BJ (cell line): ENCODE results near the gene NAGS. TPM values are rescaled to one million over a fixed set of nuclear protein-coding genes. Genes with fewer than 3 reads are reported as not detected.
A peak's percentile ranks its signal among the peaks of the same experiment; 100 is the strongest.

Source experiments
- CTCF ChIA-PET: fragments of 350-600 bp; formaldehyde crosslinking; extraction: SDS; loops from one replicate; lab custom pipeline; 2021; ENCODE audit warnings: antibody characterized with exemption, inconsistent platforms; lab: Yijun Ruan, JAX
- POLR2A ChIA-PET: fragments of 300-600 bp; sonication (Branson Sonifier 250); formaldehyde crosslinking; extraction: SDS; loops from one replicate; lab custom pipeline; 2021; ENCODE audit warnings: antibody characterized with exemption; lab: Charles Lee
- DNase-seq: peaks from one replicate; pipeline ENCODE4 v3.0.0-alpha.2; 2011; ENCODE audit warnings: low read depth
- H3K27me3 ChIP-seq: 2 replicates; pipeline ENCODE4 v1.6.0; 2011; ENCODE audit warnings: low read length; ENCODE audit not compliant: control insufficient read depth, insufficient read depth
- H3K36me3 ChIP-seq: 2 replicates; pipeline ENCODE4 v1.5.1; 2011; ENCODE audit warnings: low read length; ENCODE audit not compliant: control insufficient read depth, insufficient read depth
- H3K4me3 ChIP-seq: 2 replicates; pipeline ENCODE4 v1.5.1; 2011; ENCODE audit warnings: low read depth, mild to moderate bottlenecking, control low read depth, low read length
- polyA plus RNA-seq: library from polyadenylated mRNA; depleted of rRNA; stranded (reverse); fragments of >200 nt; gene quantifications from 2 replicates; pipeline ENCODE4 v1.2.3, GENCODE V29; 2011
- TF ChIP-seq, protein P1 (sequence below): IDR thresholded peaks from 2 replicates; pipeline ENCODE4 v1.5.1; 2011; ENCODE audit warnings: low read depth, mild to moderate bottlenecking, control low read depth, inconsistent platforms, low read length, moderate library complexity; ENCODE audit not compliant: insufficient read depth

The NAGS gene
- polyA plus RNA-seq, 1 experiment = 1.6 TPM

- ChIA-PET POLR2A (interaction anchor here (0.6 kb wide), 1 partner anchor 63 kb away, joined by 7 read pairs; no protein-coding TSS in a partner anchor), CTCF (interaction anchor here (0.6 to 2.2 kb wide), 10 partner anchors 12 to 161 kb away, joined by 3 to 10 read pairs (median 4); partner anchors contain the start of genes HDAC5 and PPY)
- DNase-seq = no peak
Measured at GRCh38 chr17:44007346-44008204, 3.2 kb downstream of the NAGS start.

DNA sequence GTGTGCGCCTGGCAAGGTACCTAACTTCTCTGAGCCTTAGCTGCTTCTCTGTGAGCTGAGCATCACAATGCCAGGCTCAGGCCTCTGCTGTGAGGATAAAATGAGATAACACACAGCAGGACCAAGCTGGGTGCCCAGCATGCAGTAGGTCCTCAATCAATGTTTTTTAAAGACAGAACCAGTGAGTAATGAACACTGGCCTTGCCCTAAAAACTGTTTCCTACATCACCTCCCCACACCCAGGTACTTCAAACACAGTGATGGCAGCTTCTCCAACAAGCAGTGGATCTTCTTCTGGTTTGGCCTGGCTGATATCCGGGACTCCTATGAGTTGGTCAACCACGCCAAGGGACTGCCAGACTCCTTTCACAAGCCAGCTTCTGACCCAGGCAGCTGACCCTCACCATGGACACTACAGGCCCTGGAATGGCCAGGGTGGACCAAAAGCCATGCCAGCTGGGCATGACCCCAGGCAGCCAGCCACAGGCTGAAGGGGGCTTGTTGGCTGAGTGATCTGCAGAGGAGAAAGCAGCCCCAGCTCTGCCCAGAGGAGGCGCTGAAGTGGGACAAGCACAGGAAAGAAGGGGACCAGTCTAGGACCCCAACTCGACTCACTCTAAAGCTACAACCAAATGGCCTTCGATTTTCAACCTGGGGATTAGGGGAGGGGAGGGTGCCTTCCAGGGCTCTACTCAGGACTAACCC lies 3.9 kb downstream of the NAGS start:
- H3K4me3 ChIP-seq = peak overlapping the region; percentile 65
- H3K27me3 ChIP-seq = 0 out of 2 replicates have a peak, but pooled peaks cover 1% of the 10 kb centered on the region
- TF ChIP-seq, protein P1, sequence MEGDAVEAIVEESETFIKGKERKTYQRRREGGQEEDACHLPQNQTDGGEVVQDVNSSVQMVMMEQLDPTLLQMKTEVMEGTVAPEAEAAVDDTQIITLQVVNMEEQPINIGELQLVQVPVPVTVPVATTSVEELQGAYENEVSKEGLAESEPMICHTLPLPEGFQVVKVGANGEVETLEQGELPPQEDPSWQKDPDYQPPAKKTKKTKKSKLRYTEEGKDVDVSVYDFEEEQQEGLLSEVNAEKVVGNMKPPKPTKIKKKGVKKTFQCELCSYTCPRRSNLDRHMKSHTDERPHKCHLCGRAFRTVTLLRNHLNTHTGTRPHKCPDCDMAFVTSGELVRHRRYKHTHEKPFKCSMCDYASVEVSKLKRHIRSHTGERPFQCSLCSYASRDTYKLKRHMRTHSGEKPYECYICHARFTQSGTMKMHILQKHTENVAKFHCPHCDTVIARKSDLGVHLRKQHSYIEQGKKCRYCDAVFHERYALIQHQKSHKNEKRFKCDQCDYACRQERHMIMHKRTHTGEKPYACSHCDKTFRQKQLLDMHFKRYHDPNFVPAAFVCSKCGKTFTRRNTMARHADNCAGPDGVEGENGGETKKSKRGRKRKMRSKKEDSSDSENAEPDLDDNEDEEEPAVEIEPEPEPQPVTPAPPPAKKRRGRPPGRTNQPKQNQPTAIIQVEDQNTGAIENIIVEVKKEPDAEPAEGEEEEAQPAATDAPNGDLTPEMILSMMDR = no peak
- ChIA-PET POLR2A (interaction anchor here (0.6 kb wide), 1 partner anchor 60 kb away, joined by 9 read pairs; no protein-coding TSS in a partner anchor), CTCF (interaction anchor here (0.9 to 2.2 kb wide), 7 partner anchors 13 to 160 kb away, joined by 3 to 10 read pairs (median 4); partner anchors contain the start of genes HDAC5 and PPY)
- no peak for DNase-seq
- H3K36me3 ChIP-seq = peaks cover 4% of the 10 kb centered on the region

More at GRCh38 chr17:44007346-44008204, 3.2 kb downstream of the NAGS start:
- H3K4me3 ChIP-seq = peak overlapping the region; percentile 65
- TF ChIP-seq, protein P1 = no peak
- 0 out of 2 replicates have a peak, but pooled peaks cover 1% of the 10 kb centered on the region for H3K27me3 ChIP-seq
- peaks cover 4% of the 10 kb centered on the region for H3K36me3 ChIP-seq

DNA sequence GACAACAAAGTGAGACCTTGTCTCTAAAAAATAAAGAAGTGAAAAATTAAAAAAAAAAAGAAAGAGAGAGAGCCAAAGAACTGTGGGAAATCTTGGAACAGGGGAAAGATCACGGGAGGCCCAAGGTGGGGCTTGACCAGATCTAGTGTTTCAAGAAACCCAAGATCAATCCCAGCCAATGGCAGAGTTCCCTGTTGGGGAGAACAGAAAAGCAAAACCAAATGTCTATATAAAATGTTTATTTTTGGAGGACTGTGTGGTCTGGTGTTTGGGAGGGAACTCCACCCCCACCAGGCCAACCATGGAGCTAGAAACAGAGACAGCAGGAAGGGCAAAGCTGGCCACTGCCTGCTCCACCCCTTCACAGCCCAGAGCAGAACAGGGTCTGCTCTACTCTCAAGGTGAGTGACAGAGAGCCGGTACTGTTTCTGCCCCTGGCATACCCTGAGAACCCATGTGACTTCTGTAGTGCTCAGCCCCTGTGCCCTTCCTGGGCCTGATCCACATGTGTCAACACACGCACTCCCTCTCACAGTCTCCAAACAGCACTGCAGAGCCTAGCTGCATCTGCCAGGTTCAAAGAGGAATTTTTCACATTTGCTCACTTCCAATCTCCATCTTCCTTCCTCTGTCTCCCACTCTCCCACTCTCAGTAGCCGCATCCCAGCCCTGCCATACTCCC lies 6.7 kb downstream of the NAGS start:
- DNase-seq = peak; percentile 44
- no peak overlapping the region for H3K4me3 ChIP-seq
- H3K27me3 ChIP-seq = no peaks in the 10 kb centered on the region
- TF ChIP-seq, protein P1 = no peak
- CTCF ChIA-PET = interaction anchor here (0.7 to 2.1 kb wide), 5 partner anchors 11 to 132 kb away, joined by 3 to 8 read pairs (median 5); no protein-coding TSS in a partner anchor
- H3K36me3 ChIP-seq = peaks cover 4% of the 10 kb centered on the region
- POLR2A ChIA-PET = no interaction called here

- POLR2A ChIA-PET = no interaction called here
Measured at GRCh38 chr17:44011876-44012275, 7.5 kb downstream of the NAGS start.

More at GRCh38 chr17:44011876-44012275, 7.5 kb downstream of the NAGS start:
- Histone ChIP-seq H3K36me3 (peaks cover 4% of the 10 kb centered on the region), H3K27me3 (no peaks in the 10 kb centered on the region), H3K4me3 (no peak overlapping the region)
- no peak for DNase-seq
- CTCF ChIA-PET = interaction anchor here (1.0 to 2.1 kb wide), 3 partner anchors 12 to 68 kb away, joined by 3 to 8 read pairs (median 3); no protein-coding TSS in a partner anchor
- TF ChIP-seq, protein P1 = no peak
